HG03064 (cell line): ENCODE measurements around the gene SCAPER.
"Not testable (repeated sequence)": the region's sequence is repeated elsewhere in the genome, so short reads cannot be mapped to it uniquely, and the experiment has no call there.

Experiments
- ATAC-seq: cut with Tn5 transposase; IDR thresholded peaks from one replicate; pipeline ENCODE4 v1.9.1; 2021; ENCODE audit warnings: low read depth; ENCODE audit not compliant: unreplicated experiment

Gene SCAPER

GRCh38 chr15:76514282-76514681 lies 390.9 kb downstream of the SCAPER start:
- ATAC-seq: no peak

- ATAC-seq: no peak
Measured at GRCh38 chr15:76512971-76513370, 392.2 kb downstream of the SCAPER start.

GRCh38 chr15:76510663-76511062 lies 394.5 kb downstream of the SCAPER start:
- not testable (repeated sequence) for ATAC-seq

GRCh38 chr15:76503804-76504203 lies 401.3 kb downstream of the SCAPER start:
- ATAC-seq: no peak

GRCh38 chr15:76503121-76503520 lies 402.0 kb downstream of the SCAPER start:
- no peak for ATAC-seq

GRCh38 chr15:76502678-76503077 lies 402.5 kb downstream of the SCAPER start:
- no peak for ATAC-seq

GRCh38 chr15:76502185-76502584 lies 403.0 kb downstream of the SCAPER start:
- not testable (repeated sequence) for ATAC-seq

- no peak for ATAC-seq
Measured at GRCh38 chr15:76501726-76502125, 403.4 kb downstream of the SCAPER start.

GRCh38 chr15:76501011-76501410 lies 404.1 kb downstream of the SCAPER start:
- no peak for ATAC-seq

GRCh38 chr15:76495487-76495886 lies 409.7 kb downstream of the SCAPER start:
- ATAC-seq: no peak

GRCh38 chr15:76492538-76492937 lies 412.6 kb downstream of the SCAPER start:
- no peak for ATAC-seq

GRCh38 chr15:76483752-76484151 lies 421.4 kb downstream of the SCAPER start:
- ATAC-seq: no peak

GRCh38 chr15:76483018-76483417 lies 422.1 kb downstream of the SCAPER start:
- ATAC-seq: no peak

- ATAC-seq: no peak
Measured at GRCh38 chr15:76480267-76480666, 424.9 kb downstream of the SCAPER start.

GRCh38 chr15:76470691-76471090 lies 434.4 kb downstream of the SCAPER start:
- ATAC-seq: no peak

- no peak for ATAC-seq
Measured at GRCh38 chr15:76468722-76469121, 436.4 kb downstream of the SCAPER start.

GRCh38 chr15:76467136-76467535 lies 438.0 kb downstream of the SCAPER start:
- no peak for ATAC-seq

- ATAC-seq: no peak
Measured at GRCh38 chr15:76465728-76466127, 439.4 kb downstream of the SCAPER start.

- no peak for ATAC-seq
Measured at GRCh38 chr15:76464247-76464646, 440.9 kb downstream of the SCAPER start.

- ATAC-seq: no peak
Measured at GRCh38 chr15:76460871-76461270, 444.3 kb downstream of the SCAPER start.

- ATAC-seq: no peak
Measured at GRCh38 chr15:76460347-76460746, 444.8 kb downstream of the SCAPER start.

GRCh38 chr15:76451540-76451939 lies 453.6 kb downstream of the SCAPER start:
- ATAC-seq: no peak

- no peak for ATAC-seq
Measured at GRCh38 chr15:76449455-76449854, 455.7 kb downstream of the SCAPER start.
